ENCODE measurements around the gene TRIM13.

- TF ChIP-seq EZH2 (IDR thresholded peaks at IDR 0.05; ENCODE audit: low read length, unreplicated experiment) = no peak
- no peak for TF ChIP-seq CTCF (conservative IDR thresholded peaks at IDR 0.05; ENCODE audit: low read depth, low read length)
- TF ChIP-seq EZH2phosphoT487 (IDR thresholded peaks at IDR 0.05; ENCODE audit: borderline replicate concordance, low read length) = no peak
Observed at GRCh38 chr13:50016444-50016843, 19.6 kb downstream of the TRIM13 start.

All from PC-3 (cell line).